HepG2 (cell line): ENCODE data around the gene PATL2. TPM values are rescaled to one million over a fixed set of nuclear protein-coding genes. Genes with fewer than 3 reads are reported as not detected.

Source experiments
- ADNP ChIP-seq: sonication (generic); formaldehyde crosslinking; IDR thresholded peaks from 2 replicates; pipeline ENCODE4 v1.4.0; 2020; ENCODE audit warnings: missing genetic modification reagents
- AGO2 ChIP-seq: fragments of 200-400 bp; formaldehyde crosslinking; optimal IDR thresholded peaks from 2 replicates; pipeline ENCODE3; 2017; ENCODE audit warnings: mild to moderate bottlenecking, low read depth, low read length, moderate library complexity
- AKAP8 ChIP-seq: sonication (generic); formaldehyde crosslinking; IDR thresholded peaks from 2 replicates; pipeline ENCODE4 v1.5.1; 2020; ENCODE audit warnings: mild to moderate bottlenecking, missing genetic modification reagents
- ARNT ChIP-seq: fragments of 450-650 bp; IDR thresholded peaks from 2 replicates; pipeline ENCODE4 v1.6.1; 2017
- ATF7-NPFF ChIP-seq: sonication (generic); formaldehyde crosslinking; IDR thresholded peaks from 2 replicates; pipeline ENCODE4 v1.8.1; 2023; ENCODE audit warnings: mild to moderate bottlenecking, low read depth, missing genetic modification reagents, moderate library complexity
- ATRX ChIP-seq: sonication (generic); formaldehyde crosslinking; IDR thresholded peaks from 2 replicates; pipeline ENCODE4 v1.4.0; 2020; ENCODE audit warnings: missing genetic modification reagents, borderline replicate concordance
- CBFB ChIP-seq: sonication (generic); formaldehyde crosslinking; IDR thresholded peaks from 2 replicates; pipeline ENCODE4 v1.4.0; 2020; ENCODE audit warnings: missing genetic modification reagents
- FOXC1 ChIP-seq: sonication (generic); formaldehyde crosslinking; IDR thresholded peaks from 2 replicates; pipeline ENCODE4 v1.8.0; 2022; ENCODE audit warnings: mild to moderate bottlenecking, missing genetic modification reagents, borderline replicate concordance
- FOXK2 ChIP-seq: fragments of 450-650 bp; IDR thresholded peaks from 2 replicates; pipeline ENCODE4 v1.6.1; 2016
- FOXP1 ChIP-seq, 2 experiments: fragments of 450-650 bp in 1 of 2; IDR thresholded peaks; 2 replicates each; pipeline ENCODE4 v1.6.1; 2017 to 2018; ENCODE audit warnings: antibody characterized with exemption in 1 of 2
- GATAD1 ChIP-seq: IDR thresholded peaks from 2 replicates; pipeline ENCODE4 v1.6.1; 2016; ENCODE audit warnings: missing genetic modification reagents, missing compliant biosample characterization
- GRHL1 ChIP-seq: sonication (generic); formaldehyde crosslinking; conservative IDR thresholded peaks from 2 replicates; pipeline ENCODE4 v1.8.0; 2022; ENCODE audit warnings: missing genetic modification reagents
- HIVEP1 ChIP-seq: sonication (generic); formaldehyde crosslinking; IDR thresholded peaks from 2 replicates; pipeline ENCODE4 v1.4.0; 2020; ENCODE audit warnings: mild to moderate bottlenecking, missing genetic modification reagents
- HOXA3 ChIP-seq: sonication (generic); formaldehyde crosslinking; IDR thresholded peaks from 2 replicates; pipeline ENCODE4 v1.5.0; 2020; ENCODE audit warnings: missing genetic modification reagents
- ISX ChIP-seq: sonication (generic); formaldehyde crosslinking; conservative IDR thresholded peaks from 2 replicates; pipeline ENCODE4 v1.5.0; 2020; ENCODE audit warnings: missing genetic modification reagents
- KLF11 ChIP-seq: IDR thresholded peaks from 2 replicates; pipeline ENCODE4 v1.6.1; 2016; ENCODE audit warnings: missing compliant biosample characterization
- MTF1 ChIP-seq: sonication (generic); formaldehyde crosslinking; IDR thresholded peaks from 2 replicates; pipeline ENCODE4 v1.5.0; 2020; ENCODE audit warnings: missing genetic modification reagents
- NCOA2 ChIP-seq: sonication (generic); formaldehyde crosslinking; IDR thresholded peaks from 2 replicates; pipeline ENCODE4 v1.8.0; 2022; ENCODE audit warnings: inconsistent platforms
- NFKBIZ ChIP-seq: IDR thresholded peaks from 2 replicates; pipeline ENCODE4 v1.6.1; 2018; ENCODE audit warnings: missing genetic modification reagents, missing compliant biosample characterization
- NR2C2 ChIP-seq: sonication (generic); formaldehyde crosslinking; IDR thresholded peaks from 2 replicates; pipeline ENCODE4 v1.4.0; 2020; ENCODE audit warnings: missing genetic modification reagents, mild to moderate bottlenecking, moderate library complexity, borderline replicate concordance
- ONECUT2 ChIP-seq: sonication (generic); formaldehyde crosslinking; IDR thresholded peaks from 2 replicates; pipeline ENCODE4 v1.4.0; 2020; ENCODE audit warnings: missing genetic modification reagents
- SCMH1 ChIP-seq: sonication (generic); formaldehyde crosslinking; IDR thresholded peaks from 2 replicates; pipeline ENCODE4 v1.9.0; 2021; ENCODE audit warnings: missing genetic modification reagents, mild to moderate bottlenecking, borderline replicate concordance
- SMARCC2 ChIP-seq: fragments of 450-650 bp; IDR thresholded peaks from 2 replicates; pipeline ENCODE4 v1.6.1; 2017; ENCODE audit warnings: antibody characterized with exemption, mild to moderate bottlenecking
- SRY ChIP-seq: sonication (generic); formaldehyde crosslinking; IDR thresholded peaks from 2 replicates; pipeline ENCODE4 v1.8.0; 2022; ENCODE audit warnings: mild to moderate bottlenecking, missing genetic modification reagents
- YEATS4 ChIP-seq: sonication (generic); formaldehyde crosslinking; IDR thresholded peaks from 2 replicates; pipeline ENCODE4 v1.4.0; 2020; ENCODE audit warnings: missing genetic modification reagents, borderline replicate concordance
- ZBTB37 ChIP-seq: sonication (generic); formaldehyde crosslinking; IDR thresholded peaks from 2 replicates; pipeline ENCODE4 v1.4.0; 2020; ENCODE audit warnings: mild to moderate bottlenecking, missing genetic modification reagents
- ZBTB7A ChIP-seq: sonication (generic); formaldehyde crosslinking; IDR thresholded peaks from 2 replicates; pipeline ENCODE4 v1.8.0; 2022; ENCODE audit warnings: mild to moderate bottlenecking, missing genetic modification reagents
- ZMYM4 ChIP-seq: sonication (generic); formaldehyde crosslinking; IDR thresholded peaks from 2 replicates; pipeline ENCODE4 v1.8.1; 2023; ENCODE audit warnings: mild to moderate bottlenecking, missing genetic modification reagents
- ZNF274 ChIP-seq: sonication (generic); formaldehyde crosslinking; IDR thresholded peaks from 2 replicates; pipeline ENCODE4 v1.5.1; 2020; ENCODE audit warnings: mild to moderate bottlenecking, missing genetic modification reagents
- ZNF354B ChIP-seq: sonication (generic); formaldehyde crosslinking; IDR thresholded peaks from 2 replicates; pipeline ENCODE4 v1.8.0; 2022; ENCODE audit warnings: mild to moderate bottlenecking, missing genetic modification reagents
- ZNF577 ChIP-seq: sonication (generic); formaldehyde crosslinking; IDR thresholded peaks from 2 replicates; pipeline ENCODE4 v1.4.0; 2020; ENCODE audit warnings: mild to moderate bottlenecking, low read depth, missing genetic modification reagents, borderline replicate concordance
- ZNF737 ChIP-seq: sonication (generic); formaldehyde crosslinking; IDR thresholded peaks from 2 replicates; pipeline ENCODE4 v1.5.0; 2020; ENCODE audit warnings: missing genetic modification reagents, mild to moderate bottlenecking, borderline replicate concordance
- ZNF879 ChIP-seq: sonication (generic); formaldehyde crosslinking; IDR thresholded peaks from 2 replicates; pipeline ENCODE4 v1.8.1; 2023; ENCODE audit warnings: missing genetic modification reagents
- polyA plus RNA-seq, 8 experiments: library from polyadenylated mRNA; depleted of rRNA in 3 of 8; stranded (reverse) in 7 of 8; unstranded in 1 of 8; fragments of >200 nt; fragmentation: Illumina TruSeq in 4 of 8; extraction: Trizol in 4 of 8; gene quantifications; 2 replicates each; pipeline versions ENCODE4 v1.2.1 to v1.2.3, GENCODE V29; 2011 to 2016; ENCODE audit warnings: low read depth in 4 of 8, missing spikeins in 1 of 8, mixed read lengths in 1 of 8; ENCODE audit not compliant: insufficient read depth in 1 of 8
- total RNA-seq, 5 experiments: library from RNA; depleted of rRNA; stranded (reverse); fragments of >200 nt; fragmentation: Illumina TruSeq; extraction: Trizol; gene quantifications; 2 replicates each; pipeline ENCODE4 v1.2.3, GENCODE V29; 2016; ENCODE audit warnings: low read depth in 1 of 5

The PATL2 gene
- total and polyA plus RNA-seq, 2 of the 13 experiments (the other 11 are each of a cell fraction or from before 2014, with no cell fraction given): 0.15 to 0.53 TPM

GRCh38 chr15:44711743-44712345 lies 721 bp upstream of the PATL2 start (continued):
- TF ChIP-seq GRHL1 (CRISPR knock-in tag) (no peak), HOXA3 (CRISPR knock-in tag) (peak; percentile 39; the same call in 1 of the 2 replicates), GATAD1 (no peak), KLF11 (CRISPR knock-in tag) (no peak), ZNF879 (CRISPR knock-in tag) (peak; percentile 90; the same call in 1 of the 2 replicates), ATRX (CRISPR knock-in tag) (no peak), FOXK2 (no peak), ZBTB7A (CRISPR knock-in tag) (no peak), ADNP (CRISPR knock-in tag) (no peak), ZMYM4 (0 out of 2 replicates have a peak, but pooled peaks have one; percentile 5), ARNT (no peak), SCMH1 (CRISPR knock-in tag) (no peak), ZNF737 (CRISPR knock-in tag) (no peak), ISX (CRISPR knock-in tag) (no peak), MTF1 (no peak), AKAP8 (CRISPR knock-in tag) (no peak), NR2C2 (0 out of 2 replicates have a peak, but pooled peaks have one; percentile 12), FOXP1 (IDR thresholded peaks at IDR 0.05) (no peak), FOXP1 (CRISPR knock-in tag; IDR thresholded peaks at IDR 0.05) (no peak), FOXC1 (CRISPR knock-in tag) (no peak), NFKBIZ (CRISPR knock-in tag) (no peak), SMARCC2 (no peak), ZNF354B (CRISPR knock-in tag) (0 out of 2 replicates have a peak, but pooled peaks have one; percentile 59), ATF7-NPFF (CRISPR knock-in tag) (peak; percentile 53; the same call in 1 of the 2 replicates), AGO2 (peak; percentile 90), ONECUT2 (CRISPR knock-in tag) (no peak), HIVEP1 (no peak), SRY (CRISPR knock-in tag) (no peak; the same call in none of the 2 replicates), ZBTB37 (CRISPR knock-in tag) (no peak), ZNF577 (CRISPR knock-in tag) (no peak), NCOA2 (no peak), ZNF274 (CRISPR knock-in tag) (peak; percentile 21; the same call in 1 of the 2 replicates), YEATS4 (CRISPR knock-in tag) (peak; percentile 44; the same call in 1 of the 2 replicates), CBFB (CRISPR knock-in tag) (no peak)
